H1 (cell line): ENCODE results near the gene FRMD4A. TPM values are rescaled to one million over a fixed set of nuclear protein-coding genes. Genes with fewer than 3 reads are reported as not detected.

Source experiments
- ASH2L ChIP-seq: fragments of 200-600, 300-600 bp; sonication (generic); IDR thresholded peaks from one replicate; pipeline ENCODE4 v1.7.1; 2017; ENCODE audit warnings: low read length
- EZH2 ChIP-seq: fragments of 200-600 bp; sonication (generic); IDR thresholded peaks from 2 replicates; pipeline ENCODE4 v1.7.1; 2012; ENCODE audit warnings: low read depth, mild to moderate bottlenecking, moderate library complexity, low read length, inconsistent platforms; ENCODE audit not compliant: severe bottlenecking
- NANOG ChIP-seq: IDR thresholded peaks from 2 replicates; pipeline ENCODE4 v1.6.1; 2011; ENCODE audit warnings: low read length, low read depth, mild to moderate bottlenecking, inconsistent platforms; ENCODE audit not compliant: insufficient read depth, poor library complexity, severe bottlenecking
- POLR2A ChIP-seq, 2 experiments: IDR thresholded peaks; 1 replicate in 1 of 2; 2 replicates in 1 of 2; pipeline ENCODE4 v1.6.1; 2011; ENCODE audit warnings: low read depth in 2 of 2, low read length in 2 of 2, mild to moderate bottlenecking in 2 of 2; ENCODE audit errors: control extremely low read depth in 1 of 2
- RAD21 ChIP-seq, 2 experiments: IDR thresholded peaks in 1 of 2; conservative IDR thresholded peaks in 1 of 2; 2 replicates each; pipeline ENCODE4 v1.6.1; 2011; ENCODE audit warnings: low read depth in 2 of 2, low read length in 2 of 2, improper control_type of control experiment in 1 of 2, inconsistent platforms in 1 of 2, mild to moderate bottlenecking in 1 of 2, moderate library complexity in 1 of 2
- RNF2 ChIP-seq: fragments of 200-900, 300-1000 bp; sonication (generic); IDR thresholded peaks from 2 replicates; pipeline ENCODE4 v1.7.1; 2016; ENCODE audit warnings: borderline replicate concordance, low read depth, mild to moderate bottlenecking, antibody characterized with exemption, low read length; ENCODE audit not compliant: poor library complexity, severe bottlenecking; ENCODE audit errors: missing control alignments
- polyA plus RNA-seq, 7 experiments: library from polyadenylated mRNA; depleted of rRNA in 3 of 7; stranded (reverse) in 5 of 7; unstranded in 2 of 7; fragments of >200 nt in 5 of 7; fragments of 200-250 nt in 2 of 7; gene quantifications; 1 replicate in 5 of 7; 2 replicates in 1 of 7; 4 replicates in 1 of 7; pipeline versions ENCODE4 v1.2.1 to v1.2.3, GENCODE V29; 2011 to 2013; ENCODE audit warnings: missing spikeins in 2 of 7, mixed read lengths in 2 of 7
- total RNA-seq: library from RNA; stranded (reverse); fragmentation: NEBNext Ultra II Directional; extraction: Animal tissue kit (Norgen Biotek cat#: 25700); gene quantifications from 2 replicates; pipeline ENCODE4 v1.2.1, GENCODE V29; 2021

The FRMD4A gene
- total and polyA plus RNA-seq, 2 of the 8 experiments (the other 6 are each of a cell fraction or from before 2014, with no cell fraction given) = 38.6 to 39.6 TPM

GRCh38 chr10:14150526-14150925 is 180.2 kb downstream of the FRMD4A start (continued):
- TF ChIP-seq RNF2 (no peak), ASH2L (no peak), POLR2A (IDR thresholded peaks at IDR 0.05; ENCODE audit: control extremely low read depth in 1 of 2, low read depth in 2 of 2, low read length in 2 of 2) (no peak), EZH2 (no peak), NANOG (no peak), RAD21 (IDR thresholded peaks at IDR 0.05 in 1 of 2, conservative IDR thresholded peaks at IDR 0.05 in 1 of 2; ENCODE audit: low read depth in 2 of 2, low read length in 2 of 2) (no peak)
